GM18867 (cell line): ENCODE results near the gene RAB40A.
A peak's percentile ranks its signal among the peaks of the same experiment; 100 is the strongest.

Experiments
- ATAC-seq: cut with Tn5 transposase; IDR thresholded peaks from one replicate; pipeline ENCODE4 v1.9.1; 2021; ENCODE audit warnings: mild to moderate bottlenecking, moderate library complexity; ENCODE audit not compliant: unreplicated experiment

The RAB40A gene, protein sequence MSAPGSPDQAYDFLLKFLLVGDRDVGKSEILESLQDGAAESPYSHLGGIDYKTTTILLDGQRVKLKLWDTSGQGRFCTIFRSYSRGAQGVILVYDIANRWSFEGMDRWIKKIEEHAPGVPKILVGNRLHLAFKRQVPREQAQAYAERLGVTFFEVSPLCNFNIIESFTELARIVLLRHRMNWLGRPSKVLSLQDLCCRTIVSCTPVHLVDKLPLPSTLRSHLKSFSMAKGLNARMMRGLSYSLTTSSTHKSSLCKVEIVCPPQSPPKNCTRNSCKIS

GRCh38 chrX:103519389-103519788 lies at the start of gene RAB40A:
Gene RAB40A (minus strand): TSS chrX:103519489. CDS start chrX:103500756, 18,733 bp downstream.
- no peak for ATAC-seq

DNA sequence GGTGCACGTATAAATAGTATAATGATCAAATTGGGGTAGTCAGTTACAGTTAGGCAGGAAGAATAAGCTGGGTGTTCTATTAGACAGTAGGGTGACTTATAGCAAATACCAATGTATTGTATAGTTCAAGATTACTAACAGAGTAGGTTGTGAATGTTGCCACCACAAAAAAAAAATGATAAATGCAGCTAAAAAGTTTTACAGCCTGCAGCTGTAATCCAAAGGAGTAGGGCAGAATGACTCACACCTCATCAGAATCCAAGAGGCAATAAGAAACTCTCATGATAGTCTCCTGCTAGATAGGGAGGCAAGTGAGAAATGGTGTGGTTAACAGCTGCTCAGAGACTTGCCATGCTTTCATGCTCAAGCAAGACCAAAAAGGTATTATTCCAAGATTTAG lies 46.5 kb upstream of the RAB40A start:
- ATAC-seq = no peak

DNA sequence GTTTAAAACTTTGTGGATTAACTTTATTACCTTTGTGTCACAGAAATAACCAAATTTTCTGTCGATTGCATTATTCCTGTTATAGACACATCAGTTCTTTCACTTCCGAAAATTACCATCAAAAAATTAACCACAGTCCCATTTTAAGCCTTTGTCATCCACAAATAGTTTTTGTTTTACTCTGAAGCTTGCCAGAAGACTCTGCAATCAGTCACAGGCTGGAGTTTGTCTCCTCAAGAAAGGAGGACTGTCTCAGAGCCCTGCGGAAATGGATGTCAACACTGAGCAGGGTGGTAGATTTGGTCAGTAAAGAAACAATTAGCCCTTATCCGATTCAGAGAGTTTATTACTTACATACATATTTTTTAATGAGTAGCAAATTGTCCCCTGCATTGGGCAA lies 45.9 kb upstream of the RAB40A start:
- ATAC-seq = peak; percentile 75

- no peak for ATAC-seq
These were observed 43.5 kb upstream of the RAB40A start for GRCh38 chrX:103562801-103563200.

DNA sequence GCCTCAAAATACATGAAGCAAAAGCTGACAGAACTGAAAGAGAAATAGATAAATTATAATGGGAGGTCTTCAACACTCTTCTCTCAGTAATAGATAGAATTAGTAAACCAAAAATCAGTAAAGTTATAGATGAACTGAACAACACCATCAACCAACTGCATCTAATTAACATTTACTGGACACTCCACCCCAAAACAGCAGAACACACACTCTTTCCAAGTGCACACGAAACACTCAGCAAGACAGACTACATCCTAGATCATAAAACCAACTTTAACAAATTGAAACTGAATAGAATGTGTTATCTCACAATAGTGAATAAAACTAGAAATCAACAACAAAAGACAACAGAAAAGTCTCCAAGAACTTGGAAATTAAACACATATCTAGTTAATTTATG lies 41.0 kb upstream of the RAB40A start:
- ATAC-seq = no peak

GRCh38 chrX:103556963-103557612 lies 37.8 kb upstream of the RAB40A start:
- ATAC-seq = no peak

- peak; percentile 48 for ATAC-seq
These were observed 35.6 kb upstream of the RAB40A start for GRCh38 chrX:103554687-103555424.

DNA sequence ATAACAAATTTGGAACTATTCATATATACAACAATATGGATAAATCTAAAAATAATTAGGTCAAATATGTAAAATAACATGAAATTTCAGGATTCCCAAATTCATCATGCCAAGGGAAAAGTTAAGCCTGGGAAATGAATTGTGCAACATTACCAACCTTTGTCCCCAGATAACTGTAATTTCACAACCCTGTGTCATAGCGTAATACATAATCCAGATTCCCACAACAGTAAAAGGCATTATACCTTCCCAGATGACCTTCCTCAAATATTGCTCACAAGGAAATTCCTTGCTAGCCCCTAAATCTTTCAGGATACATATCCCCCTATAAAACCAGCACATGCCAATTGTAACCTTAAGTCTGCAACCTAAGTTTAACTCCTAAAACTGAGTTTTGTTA lies 32.9 kb upstream of the RAB40A start:
- ATAC-seq = no peak

DNA sequence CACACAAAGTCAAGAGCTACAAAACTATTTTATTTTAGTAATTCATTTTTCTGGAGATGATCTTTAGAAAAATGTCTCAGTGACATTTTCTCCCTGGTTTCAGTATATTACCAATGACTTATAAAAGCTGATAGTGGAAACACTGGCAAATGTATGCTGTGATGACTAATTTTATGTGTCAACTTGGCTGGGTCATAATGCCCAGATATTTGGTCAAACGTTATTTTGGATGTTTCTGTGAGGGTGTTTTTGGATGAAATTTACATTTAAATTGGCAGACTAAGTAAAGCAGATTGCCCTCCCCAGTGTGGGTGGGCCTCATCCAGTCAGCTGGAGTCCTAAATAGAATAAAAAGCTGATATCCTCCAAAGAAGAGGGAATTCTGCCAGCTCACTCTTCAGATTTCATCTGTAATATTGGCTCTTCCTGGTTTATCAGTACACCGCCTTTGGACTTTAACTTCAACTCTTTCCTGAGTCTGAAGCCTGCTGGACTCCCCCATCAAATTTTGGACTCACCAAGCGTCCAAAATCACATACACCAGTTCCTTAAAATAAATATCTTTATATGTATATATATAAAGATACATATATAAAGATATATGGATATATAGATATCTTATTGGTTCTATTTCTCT lies 31.2 kb upstream of the RAB40A start:
- ATAC-seq = no peak

- ATAC-seq = no peak
These were observed 30.6 kb upstream of the RAB40A start for GRCh38 chrX:103549916-103550315.

DNA sequence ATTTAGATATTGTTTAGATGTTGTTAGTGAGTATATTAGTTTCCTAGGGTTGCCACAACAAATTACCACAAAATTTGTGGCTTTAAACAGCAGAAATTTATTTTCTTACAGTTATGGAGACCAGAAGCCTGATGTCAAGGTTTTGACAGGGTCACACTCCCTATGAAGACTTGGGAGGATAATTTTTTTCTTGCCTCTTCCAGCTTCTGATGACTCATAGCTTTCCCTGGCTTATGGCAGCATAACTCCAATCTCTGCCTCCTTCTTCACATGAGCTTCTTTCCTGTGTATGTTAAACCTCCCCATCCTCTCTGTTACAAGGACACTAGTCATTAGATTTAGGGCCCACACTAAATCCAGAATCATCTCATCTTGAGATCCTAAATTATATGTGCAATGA lies 20.9 kb upstream of the RAB40A start:
- no peak for ATAC-seq

DNA sequence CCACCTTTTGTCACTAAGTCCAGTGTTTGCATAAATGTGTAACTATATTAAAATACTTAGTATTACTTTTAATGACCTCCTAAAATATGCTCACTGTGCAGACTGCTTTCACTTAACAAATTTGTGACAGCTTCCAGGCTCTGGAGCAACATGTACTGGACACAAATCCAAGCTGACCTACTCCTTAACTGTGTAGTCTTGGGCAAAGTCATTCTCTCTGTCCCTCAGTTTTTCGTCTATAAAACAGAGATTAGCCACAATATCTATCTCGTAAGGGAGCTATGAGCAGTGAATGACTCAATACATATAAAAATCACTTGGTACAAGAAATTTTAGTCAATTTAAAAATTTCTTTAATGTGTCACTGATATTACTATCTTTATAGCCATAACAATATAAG lies 20.4 kb upstream of the RAB40A start:
- no peak for ATAC-seq

- no peak for ATAC-seq
These were observed 19.4 kb upstream of the RAB40A start for GRCh38 chrX:103538728-103539127.

GRCh38 chrX:103537871-103538387 lies 18.6 kb upstream of the RAB40A start:
- ATAC-seq = no peak

- ATAC-seq = no peak
These were observed 17.4 kb upstream of the RAB40A start for GRCh38 chrX:103536732-103537131.

DNA sequence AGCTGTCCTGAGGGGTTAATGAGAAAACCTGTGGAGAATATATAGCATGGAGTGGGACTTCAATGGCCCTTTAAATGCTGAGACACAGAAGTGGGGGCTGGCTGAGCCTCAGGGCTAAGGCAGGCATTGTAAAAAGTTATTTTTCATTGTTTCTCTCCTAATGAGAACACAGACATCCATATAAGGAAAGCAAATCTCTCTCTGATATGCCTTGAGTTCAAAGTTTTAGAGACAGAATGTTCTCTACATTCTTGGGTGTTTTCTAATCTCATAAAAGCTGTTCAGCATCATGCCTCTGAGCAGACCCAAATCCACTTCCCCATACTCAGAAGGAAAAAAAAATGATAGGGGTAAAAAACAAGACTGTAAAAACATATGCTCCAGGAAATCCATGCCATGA lies 16.8 kb upstream of the RAB40A start:
- ATAC-seq = no peak

DNA sequence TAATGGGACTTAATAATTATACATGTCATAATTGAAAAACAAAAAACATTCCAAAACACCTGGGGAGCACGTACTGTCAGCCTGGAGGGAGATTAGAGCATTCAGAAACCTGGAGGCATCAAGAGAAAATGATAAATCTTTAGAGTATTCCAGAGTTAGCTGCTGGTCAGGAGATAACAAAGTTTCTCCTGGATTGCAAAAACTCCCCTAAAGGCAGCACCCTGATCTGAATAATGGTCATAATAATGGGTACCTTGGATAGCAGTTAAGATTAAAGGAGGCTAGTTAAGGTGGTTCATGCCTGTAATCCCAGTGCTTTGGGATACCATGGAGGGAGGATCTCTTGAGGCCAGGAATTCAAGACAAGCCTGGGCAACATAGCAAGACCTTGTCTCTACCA lies 15.9 kb upstream of the RAB40A start:
- no peak for ATAC-seq

GRCh38 chrX:103533511-103534216 lies 14.4 kb upstream of the RAB40A start:
- peak; percentile 56 for ATAC-seq

DNA sequence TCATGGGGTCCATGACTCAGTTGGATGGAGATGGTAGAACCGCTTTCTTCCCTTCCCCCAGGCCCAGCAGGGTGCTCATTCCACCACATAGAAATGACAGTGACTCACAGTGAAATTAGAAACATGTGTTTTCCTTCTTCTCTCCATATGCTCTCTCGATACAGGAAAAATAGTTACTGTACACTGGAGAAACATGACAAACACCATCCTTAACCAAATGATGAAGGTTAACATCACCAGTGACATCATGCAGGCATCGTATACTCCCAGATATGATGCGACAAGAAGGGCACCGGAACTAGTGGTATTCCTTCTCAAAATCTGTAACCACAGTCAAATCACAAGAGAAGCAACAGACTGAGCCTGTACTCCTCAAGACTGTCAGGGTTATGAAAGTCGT lies 11.7 kb upstream of the RAB40A start:
- ATAC-seq = no peak

DNA sequence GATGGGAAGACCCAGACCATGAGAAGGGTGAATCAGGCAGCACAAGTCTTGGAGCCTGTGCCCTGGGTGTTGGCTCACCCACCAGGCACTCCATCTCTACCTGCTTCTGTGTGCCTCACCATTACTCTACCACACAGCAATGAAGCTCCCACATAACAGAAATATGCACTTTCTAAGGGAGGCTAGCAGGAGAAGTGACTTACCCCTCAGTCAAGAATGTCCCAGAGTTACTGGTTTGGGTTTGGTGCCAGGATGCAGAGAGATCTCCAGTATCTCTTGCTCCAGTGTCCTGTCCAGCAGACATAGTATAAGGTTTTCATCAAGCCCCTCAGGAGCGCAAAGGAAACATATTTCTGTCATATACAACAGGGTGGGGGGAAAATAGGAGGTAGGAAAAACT lies 11.3 kb upstream of the RAB40A start:
- no peak for ATAC-seq

- ATAC-seq = no peak
These were observed 10.3 kb upstream of the RAB40A start for GRCh38 chrX:103529550-103529949.
